Endothelial cell (in vitro differentiated cells): ENCODE results near the gene CAB39. TPM values are rescaled to one million over a fixed set of nuclear protein-coding genes. Genes with fewer than 3 reads are reported as not detected.
A peak's percentile ranks its signal among the peaks of the same experiment; 100 is the strongest.

ENCODE experiments used
- DNase-seq: peaks from one replicate; pipeline ENCODE4 v3.0.0; 2021; ENCODE audit warnings: low spot score
- H3K27ac Mint-ChIP-seq: one replicate; pipeline ENCODE4 v1.8.0; 2021; ENCODE audit warnings: mixed read lengths, inconsistent platforms; ENCODE audit not compliant: unreplicated experiment
- H3K27me3 Mint-ChIP-seq: one replicate; pipeline ENCODE4 v1.8.0; 2021; ENCODE audit warnings: mild to moderate bottlenecking, moderate library complexity, mixed read lengths, inconsistent platforms; ENCODE audit not compliant: unreplicated experiment
- H3K36me3 Mint-ChIP-seq: one replicate; pipeline ENCODE4 v1.8.0; 2021; ENCODE audit warnings: mild to moderate bottlenecking, low read depth, mixed read lengths, inconsistent platforms; ENCODE audit not compliant: unreplicated experiment
- H3K4me1 Mint-ChIP-seq: one replicate; pipeline ENCODE4 v1.8.0; 2021; ENCODE audit warnings: mild to moderate bottlenecking, mixed read lengths, inconsistent platforms; ENCODE audit not compliant: unreplicated experiment
- H3K4me3 Mint-ChIP-seq: one replicate; pipeline ENCODE4 v1.8.0; 2021; ENCODE audit warnings: mild to moderate bottlenecking, mixed read lengths, inconsistent platforms; ENCODE audit not compliant: unreplicated experiment
- H3K9me3 Mint-ChIP-seq: one replicate; pipeline ENCODE4 v1.8.0; 2021; ENCODE audit warnings: mixed read lengths, inconsistent platforms; ENCODE audit not compliant: unreplicated experiment
- CTCF ChIP-seq: fragments of 200-600 bp; sonication (generic); IDR thresholded peaks from one replicate; pipeline ENCODE4 v1.5.0; 2021; ENCODE audit warnings: antibody characterized with exemption; ENCODE audit not compliant: unreplicated experiment
- total RNA-seq: library from RNA; stranded (reverse); fragmentation: NEBNext Ultra II Directional; extraction: Animal tissue kit (Norgen Biotek cat#: 25700); gene quantifications from one replicate; pipeline ENCODE4 v1.2.1, GENCODE V29; 2021; ENCODE audit not compliant: unreplicated experiment

Gene CAB39
- total RNA-seq, 1 donor from 2014 or later, result 48.7 TPM

- H3K36me3 Mint-ChIP-seq, result peaks cover 53% of the 10 kb centered on the region
- H3K9me3 Mint-ChIP-seq, result peaks cover 16% of the 10 kb centered on the region
- DNase-seq, result no peak
- H3K27me3 Mint-ChIP-seq, result peaks cover 2% of the 10 kb centered on the region
- peak overlapping the region; percentile 75 for H3K27ac Mint-ChIP-seq
- peaks cover 10% of the 10 kb centered on the region for H3K4me1 Mint-ChIP-seq
- H3K4me3 Mint-ChIP-seq, result peak overlapping the region; percentile 34
- no peak for TF ChIP-seq CTCF
Measured at GRCh38 chr2:230784795-230785194, 72.2 kb downstream of the CAB39 start.

- TF ChIP-seq CTCF, result no peak
- Mint-ChIP-seq H3K36me3 (peaks cover 57% of the 10 kb centered on the region), H3K4me1 (peaks cover 12% of the 10 kb centered on the region), H3K27me3 (peaks cover 2% of the 10 kb centered on the region), H3K9me3 (peaks cover 16% of the 10 kb centered on the region), H3K4me3 (peak overlapping the region; percentile 34), H3K27ac (peak overlapping the region; percentile 65)
- no peak for DNase-seq
Measured at GRCh38 chr2:230785346-230785745, 72.7 kb downstream of the CAB39 start.

- no peak for TF ChIP-seq CTCF
- Mint-ChIP-seq H3K27ac (no peak overlapping the region), H3K4me1 (peaks cover 15% of the 10 kb centered on the region), H3K4me3 (no peak overlapping the region), H3K9me3 (peaks cover 16% of the 10 kb centered on the region), H3K36me3 (peaks cover 58% of the 10 kb centered on the region), H3K27me3 (peaks cover 2% of the 10 kb centered on the region)
- no peak for DNase-seq
Measured at GRCh38 chr2:230787101-230787500, 74.5 kb downstream of the CAB39 start.

- peaks cover 16% of the 10 kb centered on the region for H3K9me3 Mint-ChIP-seq
- H3K27me3 Mint-ChIP-seq, result no peaks in the 10 kb centered on the region
- TF ChIP-seq CTCF, result no peak
- H3K27ac Mint-ChIP-seq, result no peak overlapping the region
- peaks cover 52% of the 10 kb centered on the region for H3K36me3 Mint-ChIP-seq
- no peak overlapping the region for H3K4me3 Mint-ChIP-seq
- H3K4me1 Mint-ChIP-seq, result peaks cover 15% of the 10 kb centered on the region
- no peak for DNase-seq
Measured at GRCh38 chr2:230788554-230789175, 76.0 kb downstream of the CAB39 start.

GRCh38 chr2:230790981-230791380 lies 78.3 kb downstream of the CAB39 start:
- Mint-ChIP-seq H3K36me3 (peaks cover 37% of the 10 kb centered on the region), H3K9me3 (peaks cover 8% of the 10 kb centered on the region), H3K27me3 (peaks cover 1% of the 10 kb centered on the region), H3K4me1 (peaks cover 12% of the 10 kb centered on the region), H3K27ac (no peak overlapping the region), H3K4me3 (no peak overlapping the region)
- no peak for DNase-seq
- no peak for TF ChIP-seq CTCF
